HEK293 (cell line): ENCODE data around the gene KLHL4.

ENCODE experiments used
- CTCF ChIP-seq: fragments of 450-650 bp; formaldehyde crosslinking; IDR thresholded peaks from 2 replicates; pipeline ENCODE4 v1.5.1; 2016; ENCODE audit warnings: missing biosample characterization, missing genetic modification characterization
- MYNN ChIP-seq: fragments of 450-650 bp; formaldehyde crosslinking; IDR thresholded peaks from 2 replicates; pipeline ENCODE4 v1.5.1; 2016; ENCODE audit warnings: missing biosample characterization, missing genetic modification characterization, borderline replicate concordance
- RBAK ChIP-seq: fragments of 450-650 bp; formaldehyde crosslinking; IDR thresholded peaks from 2 replicates; pipeline ENCODE4 v1.5.1; 2016; ENCODE audit warnings: missing biosample characterization, missing genetic modification characterization
- TRIM28 ChIP-seq: IDR thresholded peaks from 2 replicates; pipeline ENCODE4 v1.6.1; 2011; ENCODE audit warnings: low read length, control low read depth, borderline replicate concordance
- YY1 ChIP-seq: fragments of 450-650 bp; formaldehyde crosslinking; IDR thresholded peaks from 2 replicates; pipeline ENCODE4 v1.5.1; 2018; ENCODE audit warnings: missing biosample characterization, missing genetic modification characterization
- ZBTB11 ChIP-seq: fragments of 450-650 bp; formaldehyde crosslinking; conservative IDR thresholded peaks from 2 replicates; pipeline ENCODE4 v1.5.1; 2016; ENCODE audit warnings: low read depth, missing biosample characterization, missing genetic modification characterization
- ZFP41 ChIP-seq: fragments of 450-650 bp; formaldehyde crosslinking; IDR thresholded peaks from 2 replicates; pipeline ENCODE4 v1.5.1; 2016; ENCODE audit warnings: missing biosample characterization, missing genetic modification characterization, borderline replicate concordance
- ZNF274 ChIP-seq, 2 experiments: fragments of 200-500 bp in 1 of 2; fragments of 450-650 bp in 1 of 2; sonication (Bioruptor generic) in 1 of 2; formaldehyde crosslinking in 1 of 2; IDR thresholded peaks; 2 replicates each; pipeline versions ENCODE4 v1.5.1 to v1.6.1; 2014 to 2016; ENCODE audit warnings: borderline replicate concordance in 1 of 2, inconsistent platforms in 1 of 2, low read length in 1 of 2, missing biosample characterization in 1 of 2, missing genetic modification characterization in 1 of 2
- ZNF585B ChIP-seq: fragments of 450-650 bp; formaldehyde crosslinking; IDR thresholded peaks from 2 replicates; pipeline ENCODE4 v1.5.1; 2016; ENCODE audit warnings: missing biosample characterization, missing genetic modification characterization

DNA sequence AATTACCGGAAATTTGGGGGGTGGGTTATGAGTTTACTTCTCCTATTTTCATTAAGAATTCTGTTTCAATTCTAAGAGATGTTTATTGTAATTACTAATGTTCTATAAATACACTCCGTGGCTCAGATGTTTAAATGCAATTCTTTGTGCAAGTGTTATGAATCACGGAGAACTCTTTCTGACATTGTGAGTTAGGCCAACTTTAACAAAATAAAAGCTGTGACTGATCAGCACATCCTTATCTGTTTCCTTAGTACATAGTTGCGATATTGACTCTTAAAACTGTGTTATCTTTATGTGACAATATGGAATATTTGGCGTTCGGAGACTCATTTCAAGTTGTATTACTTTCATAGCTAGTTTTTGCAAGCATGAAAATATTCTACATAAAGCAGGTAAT, 902 bp downstream of the KLHL4 start:
- TF ChIP-seq TRIM28, result no peak
- no peak for TF ChIP-seq CTCF (tag by site-specific recombination)
- TF ChIP-seq RBAK, result no peak
- TF ChIP-seq YY1 (tag by site-specific recombination), result no peak
- TF ChIP-seq ZFP41 (tag by site-specific recombination), result no peak
- no peak for TF ChIP-seq ZNF585B (tag by site-specific recombination)
- TF ChIP-seq ZNF274 (IDR thresholded peaks at IDR 0.05; ENCODE audit: low read length), result no peak
- TF ChIP-seq ZNF274 (tag by site-specific recombination; IDR thresholded peaks at IDR 0.05; ENCODE audit: borderline replicate concordance), result no peak
- TF ChIP-seq ZBTB11 (tag by site-specific recombination), result no peak
- no peak for TF ChIP-seq MYNN (tag by site-specific recombination)
